ENCODE data around the gene GRWD1.

- TF ChIP-seq L3MBTL2 (conservative IDR thresholded peaks at IDR 0.05) (no peak), ZNF384 (IDR thresholded peaks at IDR 0.05) (no peak), ARNT (IDR thresholded peaks at IDR 0.05) (no peak), SP1 (IDR thresholded peaks at IDR 0.05) (no peak), TARDBP (IDR thresholded peaks at IDR 0.05) (no peak), LEF1 (IDR thresholded peaks at IDR 0.05; ENCODE audit: borderline replicate concordance) (no peak), SUZ12 (IDR thresholded peaks at IDR 0.05) (no peak), CTBP1 (IDR thresholded peaks at IDR 0.05; ENCODE audit: borderline replicate concordance) (no peak), PKNOX1 (IDR thresholded peaks at IDR 0.05) (no peak), NFRKB (IDR thresholded peaks at IDR 0.05) (no peak), FOXA1 (IDR thresholded peaks at IDR 0.05) (no peak), ELF4 (IDR thresholded peaks at IDR 0.05) (no peak), FOXK2 (IDR thresholded peaks at IDR 0.05) (no peak), FOXM1 (IDR thresholded peaks at IDR 0.05; ENCODE audit: borderline replicate concordance) (no peak)
Measured at GRCh38 chr19:48497728-48498594, 52.2 kb downstream of the GRWD1 start.

Data from HEK293T (cell line).